H1 (cell line): ENCODE measurements around the gene OR51V1. TPM values are rescaled to one million over a fixed set of nuclear protein-coding genes. Genes with fewer than 3 reads are reported as not detected.

Source experiments
- BCL11A ChIP-seq, 2 experiments: IDR thresholded peaks; one replicate each; pipeline ENCODE4 v1.6.1; 2011; ENCODE audit warnings: low read depth in 2 of 2, low read length in 2 of 2, mild to moderate bottlenecking in 2 of 2
- POLR2A ChIP-seq, 2 experiments: IDR thresholded peaks; 1 replicate in 1 of 2; 2 replicates in 1 of 2; pipeline ENCODE4 v1.6.1; 2011; ENCODE audit warnings: low read depth in 2 of 2, low read length in 2 of 2, mild to moderate bottlenecking in 2 of 2; ENCODE audit errors: control extremely low read depth in 1 of 2
- RNF2 ChIP-seq: fragments of 200-900, 300-1000 bp; sonication (generic); IDR thresholded peaks from 2 replicates; pipeline ENCODE4 v1.7.1; 2016; ENCODE audit warnings: borderline replicate concordance, low read depth, mild to moderate bottlenecking, antibody characterized with exemption, low read length; ENCODE audit not compliant: poor library complexity, severe bottlenecking; ENCODE audit errors: missing control alignments
- polyA plus RNA-seq, 7 experiments: library from polyadenylated mRNA; depleted of rRNA in 3 of 7; stranded (reverse) in 5 of 7; unstranded in 2 of 7; fragments of >200 nt in 5 of 7; fragments of 200-250 nt in 2 of 7; gene quantifications; 1 replicate in 5 of 7; 2 replicates in 1 of 7; 4 replicates in 1 of 7; pipeline versions ENCODE4 v1.2.1 to v1.2.3, GENCODE V29; 2011 to 2013; ENCODE audit warnings: missing spikeins in 2 of 7, mixed read lengths in 2 of 7
- total RNA-seq: library from RNA; stranded (reverse); fragmentation: NEBNext Ultra II Directional; extraction: Animal tissue kit (Norgen Biotek cat#: 25700); gene quantifications from 2 replicates; pipeline ENCODE4 v1.2.1, GENCODE V29; 2021
- TF ChIP-seq, protein P1 (sequence below): IDR thresholded peaks from 2 replicates; pipeline ENCODE4 v1.6.1; 2012; ENCODE audit warnings: low read length, inconsistent platforms

Gene OR51V1
- total and polyA plus RNA-seq, 2 of the 8 experiments (the other 6 are each of a cell fraction or from before 2014, with no cell fraction given), result not detected

DNA sequence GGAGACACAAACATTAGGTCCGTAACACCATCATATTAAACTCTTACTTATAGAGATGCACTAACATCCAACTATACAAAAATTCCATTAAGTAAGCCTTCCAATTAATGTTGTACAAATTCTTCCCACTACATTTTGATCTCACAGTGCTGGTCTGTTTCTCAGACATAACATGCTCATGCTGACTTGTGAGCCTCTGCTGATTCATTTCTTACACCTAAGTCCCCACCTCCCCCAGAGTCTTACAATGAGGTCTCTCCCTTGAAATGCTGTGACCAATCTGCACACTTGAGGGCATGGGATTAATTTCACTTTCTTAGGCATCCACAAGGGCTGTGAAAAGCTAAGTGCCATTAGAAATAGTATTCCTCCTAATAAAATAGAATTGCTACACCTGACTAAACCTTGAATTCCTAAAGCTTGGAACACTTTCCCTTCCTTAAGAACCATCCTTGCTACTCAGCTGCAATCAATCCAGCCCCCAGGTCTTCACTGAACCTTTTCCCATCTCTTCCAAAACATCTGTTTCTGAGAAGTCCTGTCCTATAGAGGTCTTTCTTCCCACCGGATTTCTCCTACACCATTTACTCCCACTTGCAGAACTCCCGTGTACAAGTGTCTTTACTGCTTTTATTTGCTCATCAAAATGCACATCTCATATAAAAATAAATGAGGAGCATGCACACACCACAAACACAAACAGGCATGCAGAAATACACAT, 47.1 kb upstream of the OR51V1 start (continued):
- TF ChIP-seq POLR2A (IDR thresholded peaks at IDR 0.05; ENCODE audit: control extremely low read depth in 1 of 2, low read depth in 2 of 2, low read length in 2 of 2) (no peak), RNF2 (no peak), BCL11A (IDR thresholded peaks at IDR 0.05; ENCODE audit: low read depth in 2 of 2, low read length in 2 of 2) (no peak)
- TF ChIP-seq, protein P1, sequence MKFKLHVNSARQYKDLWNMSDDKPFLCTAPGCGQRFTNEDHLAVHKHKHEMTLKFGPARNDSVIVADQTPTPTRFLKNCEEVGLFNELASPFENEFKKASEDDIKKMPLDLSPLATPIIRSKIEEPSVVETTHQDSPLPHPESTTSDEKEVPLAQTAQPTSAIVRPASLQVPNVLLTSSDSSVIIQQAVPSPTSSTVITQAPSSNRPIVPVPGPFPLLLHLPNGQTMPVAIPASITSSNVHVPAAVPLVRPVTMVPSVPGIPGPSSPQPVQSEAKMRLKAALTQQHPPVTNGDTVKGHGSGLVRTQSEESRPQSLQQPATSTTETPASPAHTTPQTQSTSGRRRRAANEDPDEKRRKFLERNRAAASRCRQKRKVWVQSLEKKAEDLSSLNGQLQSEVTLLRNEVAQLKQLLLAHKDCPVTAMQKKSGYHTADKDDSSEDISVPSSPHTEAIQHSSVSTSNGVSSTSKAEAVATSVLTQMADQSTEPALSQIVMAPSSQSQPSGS, result no peak
